HepG2 (cell line): ENCODE data around the gene C20orf202. TPM values are rescaled to one million over a fixed set of nuclear protein-coding genes. Genes with fewer than 3 reads are reported as not detected.

Experiments
- ATAC-seq: fragments of 200-7000 bp; cut with Tn5 transposase; 3 replicates; pipeline ENCODE4 v1.9.1; 2020; ENCODE audit warnings: mild to moderate bottlenecking, moderate library complexity
- BruUV-seq: library from RNA; stranded (reverse); fragments of 400-500 nt; replicated peaks from 2 replicates; lab custom pipeline; 2021; lab: Mats Ljungman, UMichigan
- CTCF ChIA-PET: fragments of 300-600 bp; formaldehyde crosslinking; extraction: SDS; loops from one replicate; lab custom pipeline; 2021; ENCODE audit warnings: low total read pairs, inconsistent platforms, low intra/inter-chr PET ratio; lab: Yijun Ruan, JAX
- POLR2A ChIA-PET: fragments of 350-600 bp; sonication (Branson Sonifier 250); formaldehyde crosslinking; loops from one replicate; lab custom pipeline; 2020; ENCODE audit warnings: antibody characterized with exemption, inconsistent platforms; lab: Yijun Ruan, JAX
- DNase-seq: peaks from one replicate; pipeline ENCODE4 v3.0.0-alpha.2; 2015; ENCODE audit warnings: low spot score
- FAIRE-seq: peaks from 3 replicates; lab custom pipeline; 2011; peaks lifted over from hg19 to GRCh38; lab: Jason Lieb, UNC
- H2AFZ ChIP-seq: one replicate; pipeline ENCODE4 v1.6.1; 2011; ENCODE audit warnings: low read length, inconsistent platforms
- H3K27ac ChIP-seq: fragments of 300-600 bp; 3 replicates; pipeline ENCODE4 v1.8.0; 2011; ENCODE audit warnings: mixed run types, mild to moderate bottlenecking, mixed read lengths, low read length, inconsistent platforms; ENCODE audit not compliant: insufficient read depth; ENCODE audit errors: extremely low read length
- H3K27me3 ChIP-seq, 2 experiments: fragments of 200-600 bp in 1 of 2; 2 replicates in 1 of 2; 3 replicates in 1 of 2; pipeline versions ENCODE4 v1.6.0 to v1.8.0; 2011; ENCODE audit warnings: low read length in 2 of 2, mild to moderate bottlenecking in 2 of 2, moderate library complexity in 2 of 2, inconsistent platforms in 1 of 2; ENCODE audit not compliant: insufficient read depth in 2 of 2, control insufficient read depth in 1 of 2
- H3K36me3 ChIP-seq, 2 experiments: fragments of 200-600 bp in 1 of 2; replicated peaks in 1 of 2; 2 replicates in 1 of 2; 3 replicates in 1 of 2; pipeline versions ENCODE4 v1.5.1 to v1.8.0; 2011; ENCODE audit warnings: low read length in 2 of 2, inconsistent platforms in 1 of 2; ENCODE audit not compliant: insufficient read depth in 2 of 2, control insufficient read depth in 1 of 2
- H3K4me1 ChIP-seq: 2 replicates; pipeline ENCODE4 v1.5.1; 2012; ENCODE audit warnings: low read length, inconsistent platforms; ENCODE audit not compliant: insufficient read depth
- H3K4me2 ChIP-seq: 2 replicates; pipeline ENCODE4 v1.6.0; 2011; ENCODE audit warnings: low read depth, low read length, inconsistent platforms
- H3K4me3 ChIP-seq, 3 experiments: fragments of 200-600 bp in 1 of 3; sonication (generic), shearing (Covaris generic) in 1 of 3; replicated peaks in 1 of 3; 2 replicates each; pipeline ENCODE4 v1.5.1; 2011 to 2016; ENCODE audit warnings: low read length in 3 of 3, inconsistent platforms in 2 of 3, low read depth in 2 of 3, mild to moderate bottlenecking in 2 of 3, control low read depth in 1 of 3, mixed read lengths in 1 of 3; ENCODE audit not compliant: insufficient read depth in 1 of 3
- H3K79me2 ChIP-seq: one replicate; pipeline ENCODE4 v1.6.1; 2011; ENCODE audit warnings: low read length, inconsistent platforms; ENCODE audit not compliant: insufficient read depth
- H3K9ac ChIP-seq: 2 replicates; pipeline ENCODE4 v1.6.0; 2011; ENCODE audit warnings: mild to moderate bottlenecking, low read depth, low read length, inconsistent platforms; ENCODE audit not compliant: insufficient read depth
- H3K9me3 ChIP-seq: 2 replicates; pipeline ENCODE4 v1.5.1; 2012; ENCODE audit warnings: mild to moderate bottlenecking, low read length
- H4K20me1 ChIP-seq: 2 replicates; pipeline ENCODE4 v1.6.0; 2011; ENCODE audit warnings: inconsistent platforms, mild to moderate bottlenecking, low read length, moderate library complexity; ENCODE audit not compliant: insufficient read depth
- BRCA1 ChIP-seq: sonication (generic); formaldehyde crosslinking; IDR thresholded peaks from 2 replicates; pipeline ENCODE4 v1.4.0; 2020; ENCODE audit warnings: missing genetic modification reagents
- FOXC1 ChIP-seq: sonication (generic); formaldehyde crosslinking; IDR thresholded peaks from 2 replicates; pipeline ENCODE4 v1.8.0; 2022; ENCODE audit warnings: mild to moderate bottlenecking, missing genetic modification reagents, borderline replicate concordance
- KLF11 ChIP-seq: IDR thresholded peaks from 2 replicates; pipeline ENCODE4 v1.6.1; 2016; ENCODE audit warnings: missing compliant biosample characterization
- KLF6 ChIP-seq: IDR thresholded peaks from 2 replicates; pipeline ENCODE4 v1.8.0; 2016; ENCODE audit warnings: missing biosample characterization, missing genetic modification reagents
- MBNL3 ChIP-seq: fragments of 250-450 bp; sonication (Bioruptor Pico); conservative IDR thresholded peaks from 2 replicates; pipeline ENCODE4 v1.8.0; 2022; ENCODE audit warnings: mild to moderate bottlenecking, inconsistent platforms
- MED13 ChIP-seq: sonication (generic); formaldehyde crosslinking; IDR thresholded peaks from 2 replicates; pipeline ENCODE4 v1.5.0; 2020; ENCODE audit warnings: missing genetic modification reagents
- RBAK ChIP-seq: sonication (generic); formaldehyde crosslinking; IDR thresholded peaks from 2 replicates; pipeline ENCODE4 v1.5.1; 2020; ENCODE audit warnings: mild to moderate bottlenecking, missing genetic modification reagents
- REL ChIP-seq: sonication (generic); formaldehyde crosslinking; conservative IDR thresholded peaks from 2 replicates; pipeline ENCODE4 v1.8.0; 2022; ENCODE audit warnings: mild to moderate bottlenecking, missing genetic modification reagents, moderate library complexity
- ZBTB7A ChIP-seq: sonication (generic); formaldehyde crosslinking; IDR thresholded peaks from 2 replicates; pipeline ENCODE4 v1.8.0; 2022; ENCODE audit warnings: mild to moderate bottlenecking, missing genetic modification reagents
- ZFY ChIP-seq: sonication (generic); formaldehyde crosslinking; IDR thresholded peaks from 2 replicates; pipeline ENCODE4 v1.4.0; 2020; ENCODE audit warnings: missing genetic modification reagents
- ZNF230 ChIP-seq: sonication (generic); formaldehyde crosslinking; IDR thresholded peaks from 2 replicates; pipeline ENCODE4 v1.4.0; 2020; ENCODE audit warnings: mild to moderate bottlenecking, missing genetic modification reagents
- ZNF350 ChIP-seq: sonication (generic); formaldehyde crosslinking; IDR thresholded peaks from 2 replicates; pipeline ENCODE4 v1.4.0; 2020; ENCODE audit warnings: mild to moderate bottlenecking, low read depth, missing genetic modification reagents, borderline replicate concordance
- ZNF430 ChIP-seq: sonication (generic); formaldehyde crosslinking; IDR thresholded peaks from 2 replicates; pipeline ENCODE4 v1.9.0; 2021; ENCODE audit warnings: mild to moderate bottlenecking, missing genetic modification reagents
- ZNF660 ChIP-seq: sonication (generic); formaldehyde crosslinking; IDR thresholded peaks from 2 replicates; pipeline ENCODE4 v1.5.1; 2020; ENCODE audit warnings: mild to moderate bottlenecking, low read depth, missing genetic modification reagents, borderline replicate concordance
- WGBS: methylation state at CpG from one replicate; pipeline ENCODE4 v1.1.6; 2017; ENCODE audit warnings: low lambda C conversion rate; 5-methylcytosine and 5-hydroxymethylcytosine counted together
- in situ Hi-C: cut with HindIII; loops from 2 replicates; pipeline ENCODE4 v1.10.0; 2017; ENCODE audit warnings: low pct_unique_long_range_greater_than_20kb; ENCODE audit not compliant: extremely low pct_ligation_motif_present
- intact Hi-C: fragments of 100-400 bp; cut with micrococcal nuclease; formaldehyde crosslinking; loops from one replicate; pipeline ENCODE4 v1.10.0; 2022; ENCODE audit not compliant: unreplicated experiment
- polyA plus RNA-seq, 8 experiments: library from polyadenylated mRNA; depleted of rRNA in 3 of 8; stranded (reverse) in 7 of 8; unstranded in 1 of 8; fragments of >200 nt; fragmentation: Illumina TruSeq in 4 of 8; extraction: Trizol in 4 of 8; gene quantifications; 2 replicates each; pipeline versions ENCODE4 v1.2.1 to v1.2.3, GENCODE V29; 2011 to 2016; ENCODE audit warnings: low read depth in 4 of 8, missing spikeins in 1 of 8, mixed read lengths in 1 of 8; ENCODE audit not compliant: insufficient read depth in 1 of 8
- total RNA-seq, 5 experiments: library from RNA; depleted of rRNA; stranded (reverse); fragments of >200 nt; fragmentation: Illumina TruSeq; extraction: Trizol; gene quantifications; 2 replicates each; pipeline ENCODE4 v1.2.3, GENCODE V29; 2016; ENCODE audit warnings: low read depth in 1 of 5
- TF ChIP-seq, protein P1 (sequence below): sonication (generic); formaldehyde crosslinking; IDR thresholded peaks from 2 replicates; pipeline ENCODE4 v1.8.0; 2023; ENCODE audit warnings: mild to moderate bottlenecking, missing genetic modification reagents
- TF ChIP-seq, protein P2 (sequence below): sonication (generic); formaldehyde crosslinking; conservative IDR thresholded peaks from 2 replicates; pipeline ENCODE4 v1.4.0; 2020; ENCODE audit warnings: missing genetic modification reagents
- TF ChIP-seq, protein P3 (sequence below): sonication (generic); formaldehyde crosslinking; IDR thresholded peaks from 2 replicates; pipeline ENCODE4 v1.5.1; 2020; ENCODE audit warnings: mild to moderate bottlenecking, missing genetic modification reagents, moderate library complexity

The C20orf202 gene
- total and polyA plus RNA-seq, 2 of the 13 experiments (the other 11 are each of a cell fraction or from before 2014, with no cell fraction given): 0.20 to 1.2 TPM

DNA sequence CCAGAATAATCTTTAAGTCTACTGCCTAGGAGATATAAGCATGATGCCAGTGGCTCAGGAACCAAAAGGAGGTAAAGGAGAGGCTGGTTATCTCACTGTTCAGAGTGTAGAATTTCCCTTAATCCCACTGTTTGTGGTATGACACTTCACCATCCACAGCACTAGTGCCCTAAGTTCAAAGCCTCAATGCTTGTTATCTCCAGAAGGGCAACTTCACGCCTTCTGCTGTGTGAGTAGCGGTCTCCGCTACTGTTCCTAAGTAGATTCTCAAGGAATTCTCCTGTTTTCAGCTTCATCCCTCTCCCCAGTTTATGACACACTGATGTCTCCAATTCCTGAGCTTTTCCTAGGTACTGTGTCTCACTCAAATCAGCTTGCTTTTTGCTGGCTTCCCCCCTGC is 49.2 kb downstream of the C20orf202 start:
- DNase-seq (no peak), ATAC-seq (no peak), FAIRE-seq (no peak)
- no peak for TF ChIP-seq ZNF660 (CRISPR knock-in tag)
- TF ChIP-seq FOXC1 (CRISPR knock-in tag): no peak
- no peak for TF ChIP-seq MED13 (CRISPR knock-in tag)
- TF ChIP-seq KLF6 (CRISPR knock-in tag): no peak
- TF ChIP-seq ZNF230 (CRISPR knock-in tag): no peak
- no peak for TF ChIP-seq RBAK (CRISPR knock-in tag)
- no peak for TF ChIP-seq REL
- no peak for TF ChIP-seq ZNF430 (CRISPR knock-in tag)
- no peak for TF ChIP-seq KLF11 (CRISPR knock-in tag)
- no peak for TF ChIP-seq BRCA1
- TF ChIP-seq, protein P1, sequence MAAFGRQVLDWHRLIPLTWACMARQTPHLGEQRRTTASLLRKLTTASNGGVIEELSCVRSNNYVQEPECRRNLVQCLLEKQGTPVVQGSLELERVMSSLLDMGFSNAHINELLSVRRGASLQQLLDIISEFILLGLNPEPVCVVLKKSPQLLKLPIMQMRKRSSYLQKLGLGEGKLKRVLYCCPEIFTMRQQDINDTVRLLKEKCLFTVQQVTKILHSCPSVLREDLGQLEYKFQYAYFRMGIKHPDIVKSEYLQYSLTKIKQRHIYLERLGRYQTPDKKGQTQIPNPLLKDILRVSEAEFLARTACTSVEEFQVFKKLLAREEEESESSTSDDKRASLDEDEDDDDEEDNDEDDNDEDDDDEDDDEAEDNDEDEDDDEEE (CRISPR knock-in tag): no peak
- TF ChIP-seq ZNF350 (CRISPR knock-in tag): no peak
- TF ChIP-seq, protein P2, sequence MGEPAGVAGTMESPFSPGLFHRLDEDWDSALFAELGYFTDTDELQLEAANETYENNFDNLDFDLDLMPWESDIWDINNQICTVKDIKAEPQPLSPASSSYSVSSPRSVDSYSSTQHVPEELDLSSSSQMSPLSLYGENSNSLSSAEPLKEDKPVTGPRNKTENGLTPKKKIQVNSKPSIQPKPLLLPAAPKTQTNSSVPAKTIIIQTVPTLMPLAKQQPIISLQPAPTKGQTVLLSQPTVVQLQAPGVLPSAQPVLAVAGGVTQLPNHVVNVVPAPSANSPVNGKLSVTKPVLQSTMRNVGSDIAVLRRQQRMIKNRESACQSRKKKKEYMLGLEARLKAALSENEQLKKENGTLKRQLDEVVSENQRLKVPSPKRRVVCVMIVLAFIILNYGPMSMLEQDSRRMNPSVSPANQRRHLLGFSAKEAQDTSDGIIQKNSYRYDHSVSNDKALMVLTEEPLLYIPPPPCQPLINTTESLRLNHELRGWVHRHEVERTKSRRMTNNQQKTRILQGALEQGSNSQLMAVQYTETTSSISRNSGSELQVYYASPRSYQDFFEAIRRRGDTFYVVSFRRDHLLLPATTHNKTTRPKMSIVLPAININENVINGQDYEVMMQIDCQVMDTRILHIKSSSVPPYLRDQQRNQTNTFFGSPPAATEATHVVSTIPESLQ (CRISPR knock-in tag): no peak
- TF ChIP-seq MBNL3 (CRISPR knock-in tag): no peak
- no peak for TF ChIP-seq ZBTB7A (CRISPR knock-in tag)
- no peak for TF ChIP-seq ZFY (CRISPR knock-in tag)
- TF ChIP-seq, protein P3, sequence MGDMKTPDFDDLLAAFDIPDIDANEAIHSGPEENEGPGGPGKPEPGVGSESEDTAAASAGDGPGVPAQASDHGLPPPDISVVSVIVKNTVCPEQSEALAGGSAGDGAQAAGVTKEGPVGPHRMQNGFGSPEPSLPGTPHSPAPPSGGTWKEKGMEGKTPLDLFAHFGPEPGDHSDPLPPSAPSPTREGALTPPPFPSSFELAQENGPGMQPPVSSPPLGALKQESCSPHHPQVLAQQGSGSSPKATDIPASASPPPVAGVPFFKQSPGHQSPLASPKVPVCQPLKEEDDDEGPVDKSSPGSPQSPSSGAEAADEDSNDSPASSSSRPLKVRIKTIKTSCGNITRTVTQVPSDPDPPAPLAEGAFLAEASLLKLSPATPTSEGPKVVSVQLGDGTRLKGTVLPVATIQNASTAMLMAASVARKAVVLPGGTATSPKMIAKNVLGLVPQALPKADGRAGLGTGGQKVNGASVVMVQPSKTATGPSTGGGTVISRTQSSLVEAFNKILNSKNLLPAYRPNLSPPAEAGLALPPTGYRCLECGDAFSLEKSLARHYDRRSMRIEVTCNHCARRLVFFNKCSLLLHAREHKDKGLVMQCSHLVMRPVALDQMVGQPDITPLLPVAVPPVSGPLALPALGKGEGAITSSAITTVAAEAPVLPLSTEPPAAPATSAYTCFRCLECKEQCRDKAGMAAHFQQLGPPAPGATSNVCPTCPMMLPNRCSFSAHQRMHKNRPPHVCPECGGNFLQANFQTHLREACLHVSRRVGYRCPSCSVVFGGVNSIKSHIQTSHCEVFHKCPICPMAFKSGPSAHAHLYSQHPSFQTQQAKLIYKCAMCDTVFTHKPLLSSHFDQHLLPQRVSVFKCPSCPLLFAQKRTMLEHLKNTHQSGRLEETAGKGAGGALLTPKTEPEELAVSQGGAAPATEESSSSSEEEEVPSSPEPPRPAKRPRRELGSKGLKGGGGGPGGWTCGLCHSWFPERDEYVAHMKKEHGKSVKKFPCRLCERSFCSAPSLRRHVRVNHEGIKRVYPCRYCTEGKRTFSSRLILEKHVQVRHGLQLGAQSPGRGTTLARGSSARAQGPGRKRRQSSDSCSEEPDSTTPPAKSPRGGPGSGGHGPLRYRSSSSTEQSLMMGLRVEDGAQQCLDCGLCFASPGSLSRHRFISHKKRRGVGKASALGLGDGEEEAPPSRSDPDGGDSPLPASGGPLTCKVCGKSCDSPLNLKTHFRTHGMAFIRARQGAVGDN (CRISPR knock-in tag): no peak
- H2AFZ ChIP-seq: no peak overlapping the region
- H3K36me3 ChIP-seq: no peaks in the 10 kb centered on the region
- no peaks in the 10 kb centered on the region for H4K20me1 ChIP-seq
- POLR2A ChIA-PET: no interaction called here
- intact Hi-C loops: no loop called here
- WGBS: 46% methylated on average over 3 of the region's 3 CpGs
- no peak overlapping the region for H3K4me2 ChIP-seq
- in situ Hi-C loops: no loop called here
- no peaks in the 10 kb centered on the region for H3K4me1 ChIP-seq
- no peak overlapping the region for H3K9ac ChIP-seq
- CTCF ChIA-PET: no interaction called here
- no TSS peak for BruUV-seq
- no peaks in the 10 kb centered on the region for H3K79me2 ChIP-seq
- H3K27me3 ChIP-seq: no peaks in the 10 kb centered on the region; a peak in 1 of 5 replicates
- H3K9me3 ChIP-seq: no peaks in the 10 kb centered on the region
- H3K4me3 ChIP-seq: no peak overlapping the region
- H3K27ac ChIP-seq: no peak overlapping the region
